GM21576 (cell line): Measurements from ENCODE around the gene HDDC2.

Source experiments
- ATAC-seq: cut with Tn5 transposase; IDR thresholded peaks from one replicate; pipeline ENCODE4 v1.9.1; 2021; ENCODE audit warnings: mild to moderate bottlenecking, moderate library complexity; ENCODE audit not compliant: unreplicated experiment

The HDDC2 gene

GRCh38 chr6:125245109-125245508, 56.7 kb downstream of the HDDC2 start:
- ATAC-seq, result no peak

- no peak for ATAC-seq
These were observed 64.0 kb downstream of the HDDC2 start for GRCh38 chr6:125237764-125238163.

- no peak for ATAC-seq
These were observed 65.0 kb downstream of the HDDC2 start for GRCh38 chr6:125236536-125237327.

GRCh38 chr6:125233202-125233601, 68.6 kb downstream of the HDDC2 start:
- ATAC-seq, result no peak

GRCh38 chr6:125232466-125232865, 69.3 kb downstream of the HDDC2 start:
- no peak for ATAC-seq

GRCh38 chr6:125231574-125232343, 70.0 kb downstream of the HDDC2 start:
- ATAC-seq, result no peak

GRCh38 chr6:125231133-125231532, 70.6 kb downstream of the HDDC2 start:
- no peak for ATAC-seq

GRCh38 chr6:125230674-125231073, 71.1 kb downstream of the HDDC2 start:
- ATAC-seq, result no peak

- ATAC-seq, result no peak
These were observed 72.7 kb downstream of the HDDC2 start for GRCh38 chr6:125228981-125229479.

- no peak for ATAC-seq
These were observed 74.5 kb downstream of the HDDC2 start for GRCh38 chr6:125227244-125227643.
